NCI-H2227 (cell line): ENCODE data around the gene USH2A.
A peak's percentile ranks its signal among the peaks of the same experiment; 100 is the strongest.

ENCODE experiments used
- DNase-seq: peaks from one replicate; lab custom pipeline; 2025; ENCODE audit not compliant: unreplicated experiment; lab: John Stamatoyannopoulos, UW

Gene USH2A

GRCh38 chr1:215728169-215728568, 695.1 kb downstream of the USH2A start:
- no peak for DNase-seq

GRCh38 chr1:215720126-215720525, 703.1 kb downstream of the USH2A start:
- DNase-seq: no peak

- DNase-seq: no peak
Measured at GRCh38 chr1:215719552-215719951, 703.7 kb downstream of the USH2A start.

GRCh38 chr1:215718575-215719287, 704.5 kb downstream of the USH2A start:
- DNase-seq: no peak

- no peak for DNase-seq
Measured at GRCh38 chr1:215717677-215718426, 705.4 kb downstream of the USH2A start.

- DNase-seq: no peak
Measured at GRCh38 chr1:215710899-215711225, 712.4 kb downstream of the USH2A start.

GRCh38 chr1:215710036-215710898, 713.0 kb downstream of the USH2A start:
- peak; percentile 34 for DNase-seq

GRCh38 chr1:215704089-215704860, 719.0 kb downstream of the USH2A start:
- DNase-seq: no peak

GRCh38 chr1:215682232-215682631, 741.0 kb downstream of the USH2A start:
- no peak for DNase-seq

GRCh38 chr1:215681041-215681440, 742.2 kb downstream of the USH2A start:
- no peak for DNase-seq

GRCh38 chr1:215679231-215679630, 744.0 kb downstream of the USH2A start:
- DNase-seq: no peak

GRCh38 chr1:215677112-215677511, 746.1 kb downstream of the USH2A start:
- no peak for DNase-seq

- no peak for DNase-seq
Measured at GRCh38 chr1:215673943-215674342, 749.3 kb downstream of the USH2A start.

- no peak for DNase-seq
Measured at GRCh38 chr1:215672482-215672881, 750.8 kb downstream of the USH2A start.

GRCh38 chr1:215669806-215670491, 753.3 kb downstream of the USH2A start:
- no peak for DNase-seq

- DNase-seq: no peak
Measured at GRCh38 chr1:215667761-215668160, 755.5 kb downstream of the USH2A start.

GRCh38 chr1:215665215-215665614, 758.0 kb downstream of the USH2A start:
- DNase-seq: no peak

- DNase-seq: no peak
Measured at GRCh38 chr1:215661033-215661432, 762.2 kb downstream of the USH2A start.

GRCh38 chr1:215660259-215660658, 763.0 kb downstream of the USH2A start:
- DNase-seq: no peak

GRCh38 chr1:215657047-215657446, 766.2 kb downstream of the USH2A start:
- DNase-seq: no peak
